HepG2 (cell line): ENCODE data around the gene ARMH3. TPM values are rescaled to one million over a fixed set of nuclear protein-coding genes. Genes with fewer than 3 reads are reported as not detected.

Experiments used
- CBX1 ChIP-seq: IDR thresholded peaks from one replicate; pipeline ENCODE4 v1.6.1; 2016; ENCODE audit warnings: antibody characterized with exemption, low read depth
- DMAP1 ChIP-seq: IDR thresholded peaks from 2 replicates; pipeline ENCODE4 v1.6.1; 2016
- EZH2 ChIP-seq: conservative IDR thresholded peaks from 2 replicates; pipeline ENCODE4 v1.6.1; 2012; ENCODE audit warnings: mild to moderate bottlenecking, low read depth, low read length, moderate library complexity
- FOXK1 ChIP-seq: sonication (generic); formaldehyde crosslinking; IDR thresholded peaks from 2 replicates; pipeline ENCODE4 v1.4.0; 2020; ENCODE audit warnings: low read depth, missing genetic modification reagents, borderline replicate concordance
- HNF4G ChIP-seq, 2 experiments: sonication (generic) in 1 of 2; formaldehyde crosslinking in 1 of 2; IDR thresholded peaks; 2 replicates each; pipeline versions ENCODE4 v1.4.0 to v1.6.1; 2011 to 2020; ENCODE audit warnings: borderline replicate concordance in 2 of 2, low read depth in 2 of 2, mild to moderate bottlenecking in 2 of 2, low read length in 1 of 2, missing genetic modification reagents in 1 of 2, moderate library complexity in 1 of 2
- ISX ChIP-seq: sonication (generic); formaldehyde crosslinking; conservative IDR thresholded peaks from 2 replicates; pipeline ENCODE4 v1.5.0; 2020; ENCODE audit warnings: missing genetic modification reagents
- KDM4B ChIP-seq: sonication (generic); formaldehyde crosslinking; IDR thresholded peaks from 2 replicates; pipeline ENCODE4 v1.4.0; 2020; ENCODE audit warnings: missing genetic modification reagents
- MAFG ChIP-seq: sonication (generic); formaldehyde crosslinking; IDR thresholded peaks from 2 replicates; pipeline ENCODE4 v1.5.1; 2020; ENCODE audit warnings: mild to moderate bottlenecking, missing genetic modification reagents
- MXD4 ChIP-seq: IDR thresholded peaks from 2 replicates; pipeline ENCODE4 v1.6.1; 2016; ENCODE audit warnings: mild to moderate bottlenecking, missing biosample characterization, missing genetic modification reagents
- NCOA2 ChIP-seq: sonication (generic); formaldehyde crosslinking; IDR thresholded peaks from 2 replicates; pipeline ENCODE4 v1.8.0; 2022; ENCODE audit warnings: inconsistent platforms
- NKX3-1 ChIP-seq: sonication (generic); formaldehyde crosslinking; IDR thresholded peaks from 2 replicates; pipeline ENCODE4 v1.5.0; 2020; ENCODE audit warnings: missing genetic modification reagents
- PLRG1 ChIP-seq: fragments of 450-650 bp; conservative IDR thresholded peaks from 2 replicates; pipeline ENCODE4 v1.6.1; 2016
- RAD21 ChIP-seq: fragments of 450-650 bp; formaldehyde crosslinking; IDR thresholded peaks from 2 replicates; pipeline ENCODE4 v1.5.0; 2020; ENCODE audit warnings: mild to moderate bottlenecking
- TSC22D2 ChIP-seq: sonication (generic); formaldehyde crosslinking; IDR thresholded peaks from 2 replicates; pipeline ENCODE4 v1.5.1; 2020; ENCODE audit warnings: missing genetic modification reagents, mild to moderate bottlenecking, borderline replicate concordance
- ZNF333 ChIP-seq: sonication (generic); formaldehyde crosslinking; IDR thresholded peaks from 2 replicates; pipeline ENCODE4 v1.4.0; 2020; ENCODE audit warnings: mild to moderate bottlenecking, missing genetic modification reagents, borderline replicate concordance
- ZNF350 ChIP-seq: sonication (generic); formaldehyde crosslinking; IDR thresholded peaks from 2 replicates; pipeline ENCODE4 v1.4.0; 2020; ENCODE audit warnings: mild to moderate bottlenecking, low read depth, missing genetic modification reagents, borderline replicate concordance
- ZNF616 ChIP-seq: sonication (generic); formaldehyde crosslinking; IDR thresholded peaks from 2 replicates; pipeline ENCODE4 v1.5.0; 2020; ENCODE audit warnings: low read depth, mild to moderate bottlenecking, missing genetic modification reagents
- ZNF850 ChIP-seq: sonication (generic); formaldehyde crosslinking; conservative IDR thresholded peaks from 2 replicates; pipeline ENCODE4 v1.9.0; 2021; ENCODE audit warnings: mild to moderate bottlenecking, missing genetic modification reagents
- polyA plus RNA-seq, 8 experiments: library from polyadenylated mRNA; depleted of rRNA in 3 of 8; stranded (reverse) in 7 of 8; unstranded in 1 of 8; fragments of >200 nt; fragmentation: Illumina TruSeq in 4 of 8; extraction: Trizol in 4 of 8; gene quantifications; 2 replicates each; pipeline versions ENCODE4 v1.2.1 to v1.2.3, GENCODE V29; 2011 to 2016; ENCODE audit warnings: low read depth in 4 of 8, missing spikeins in 1 of 8, mixed read lengths in 1 of 8; ENCODE audit not compliant: insufficient read depth in 1 of 8
- total RNA-seq, 5 experiments: library from RNA; depleted of rRNA; stranded (reverse); fragments of >200 nt; fragmentation: Illumina TruSeq; extraction: Trizol; gene quantifications; 2 replicates each; pipeline ENCODE4 v1.2.3, GENCODE V29; 2016; ENCODE audit warnings: low read depth in 1 of 5
- TF ChIP-seq, protein P1 (sequence below): sonication (generic); formaldehyde crosslinking; IDR thresholded peaks from 2 replicates; pipeline ENCODE4 v1.4.0; 2020; ENCODE audit warnings: mild to moderate bottlenecking, missing genetic modification reagents
- TF ChIP-seq, protein P2 (sequence below): sonication (generic); formaldehyde crosslinking; conservative IDR thresholded peaks from 2 replicates; pipeline ENCODE4 v1.4.0; 2020; ENCODE audit warnings: missing genetic modification reagents
- TF ChIP-seq, protein P3 (sequence below): sonication (generic); formaldehyde crosslinking; conservative IDR thresholded peaks from 2 replicates; pipeline ENCODE4 v1.4.0; 2020; ENCODE audit warnings: missing genetic modification reagents
- TF ChIP-seq, protein P4 (sequence below): sonication (generic); formaldehyde crosslinking; IDR thresholded peaks from 2 replicates; pipeline ENCODE4 v1.4.0; 2020; ENCODE audit warnings: missing genetic modification reagents, low read depth, mild to moderate bottlenecking, borderline replicate concordance
- TF ChIP-seq, protein P5 (sequence below): sonication (generic); formaldehyde crosslinking; IDR thresholded peaks from 2 replicates; pipeline ENCODE4 v1.4.0; 2020; ENCODE audit warnings: mild to moderate bottlenecking, low read depth, missing genetic modification reagents

ARMH3 gene
- total and polyA plus RNA-seq, 2 of the 13 experiments (the other 11 are each of a cell fraction or from before 2014, with no cell fraction given): 8.4 to 16.9 TPM

DNA sequence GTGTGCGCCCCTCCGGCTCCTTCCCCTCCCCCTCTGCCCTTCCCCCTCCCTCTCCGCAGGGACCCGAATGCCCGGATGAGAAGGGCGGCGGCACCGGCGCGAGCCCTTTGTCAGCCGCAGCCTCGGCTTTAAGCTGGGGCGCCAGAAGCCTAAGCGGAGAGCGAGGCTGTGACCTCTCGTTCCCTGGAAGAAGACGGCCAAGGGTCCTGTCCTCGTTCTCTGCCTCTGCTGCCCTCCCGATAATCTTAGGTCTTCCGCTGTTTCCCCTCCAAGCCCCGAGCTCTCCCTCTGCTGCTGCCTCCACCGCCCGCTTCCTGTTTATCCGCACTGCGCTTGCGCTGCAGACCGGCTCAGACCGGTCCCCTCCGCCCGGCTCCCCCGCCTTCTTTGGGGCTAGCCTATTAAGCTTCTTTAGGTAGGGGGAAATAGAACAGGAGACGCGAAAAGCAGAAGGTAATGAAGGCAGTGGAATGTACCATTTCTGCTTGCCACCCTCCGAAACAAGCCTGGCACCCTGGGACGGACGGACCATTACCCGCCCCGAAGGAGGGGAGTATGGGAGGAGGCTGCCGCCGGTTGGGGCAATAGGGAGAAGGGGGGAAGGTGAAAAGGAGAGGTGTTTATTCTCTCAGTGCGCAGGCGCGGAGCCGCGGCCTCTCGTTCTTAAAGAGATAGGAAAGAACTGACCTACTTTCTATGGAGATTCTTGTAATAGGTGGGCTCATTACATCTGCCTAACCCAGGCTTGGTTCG is 237.7 kb downstream of the ARMH3 start, which contains the start of gene OGA (continued):
- TF ChIP-seq, protein P1, sequence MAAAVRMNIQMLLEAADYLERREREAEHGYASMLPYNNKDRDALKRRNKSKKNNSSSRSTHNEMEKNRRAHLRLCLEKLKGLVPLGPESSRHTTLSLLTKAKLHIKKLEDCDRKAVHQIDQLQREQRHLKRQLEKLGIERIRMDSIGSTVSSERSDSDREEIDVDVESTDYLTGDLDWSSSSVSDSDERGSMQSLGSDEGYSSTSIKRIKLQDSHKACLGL: no peak
- TF ChIP-seq ZNF850 (CRISPR knock-in tag): no peak
- TF ChIP-seq CBX1: no peak
- TF ChIP-seq ZNF350 (CRISPR knock-in tag): peak; percentile 81; the same call in 1 of the 2 replicates
- TF ChIP-seq HNF4G (IDR thresholded peaks at IDR 0.05; ENCODE audit: borderline replicate concordance, low read depth, low read length): no peak; the same call in 1 of the 2 replicates
- TF ChIP-seq HNF4G (CRISPR knock-in tag; IDR thresholded peaks at IDR 0.05; ENCODE audit: borderline replicate concordance, low read depth): peak; percentile 62; the same call in 1 of the 2 replicates
- no peak for TF ChIP-seq EZH2
- TF ChIP-seq PLRG1: no peak
- TF ChIP-seq, protein P2, sequence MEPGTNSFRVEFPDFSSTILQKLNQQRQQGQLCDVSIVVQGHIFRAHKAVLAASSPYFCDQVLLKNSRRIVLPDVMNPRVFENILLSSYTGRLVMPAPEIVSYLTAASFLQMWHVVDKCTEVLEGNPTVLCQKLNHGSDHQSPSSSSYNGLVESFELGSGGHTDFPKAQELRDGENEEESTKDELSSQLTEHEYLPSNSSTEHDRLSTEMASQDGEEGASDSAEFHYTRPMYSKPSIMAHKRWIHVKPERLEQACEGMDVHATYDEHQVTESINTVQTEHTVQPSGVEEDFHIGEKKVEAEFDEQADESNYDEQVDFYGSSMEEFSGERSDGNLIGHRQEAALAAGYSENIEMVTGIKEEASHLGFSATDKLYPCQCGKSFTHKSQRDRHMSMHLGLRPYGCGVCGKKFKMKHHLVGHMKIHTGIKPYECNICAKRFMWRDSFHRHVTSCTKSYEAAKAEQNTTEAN (CRISPR knock-in tag): 0 out of 2 replicates have a peak, but pooled peaks have one; percentile 19
- TF ChIP-seq RAD21 (CRISPR knock-in tag): peak; percentile 23; the same call in 1 of the 2 replicates
- no peak; the same call in 1 of the 2 replicates for TF ChIP-seq DMAP1 (CRISPR knock-in tag)
- peak; percentile 38; the same call in 1 of the 2 replicates for TF ChIP-seq NCOA2 (CRISPR knock-in tag)
- TF ChIP-seq, protein P3, sequence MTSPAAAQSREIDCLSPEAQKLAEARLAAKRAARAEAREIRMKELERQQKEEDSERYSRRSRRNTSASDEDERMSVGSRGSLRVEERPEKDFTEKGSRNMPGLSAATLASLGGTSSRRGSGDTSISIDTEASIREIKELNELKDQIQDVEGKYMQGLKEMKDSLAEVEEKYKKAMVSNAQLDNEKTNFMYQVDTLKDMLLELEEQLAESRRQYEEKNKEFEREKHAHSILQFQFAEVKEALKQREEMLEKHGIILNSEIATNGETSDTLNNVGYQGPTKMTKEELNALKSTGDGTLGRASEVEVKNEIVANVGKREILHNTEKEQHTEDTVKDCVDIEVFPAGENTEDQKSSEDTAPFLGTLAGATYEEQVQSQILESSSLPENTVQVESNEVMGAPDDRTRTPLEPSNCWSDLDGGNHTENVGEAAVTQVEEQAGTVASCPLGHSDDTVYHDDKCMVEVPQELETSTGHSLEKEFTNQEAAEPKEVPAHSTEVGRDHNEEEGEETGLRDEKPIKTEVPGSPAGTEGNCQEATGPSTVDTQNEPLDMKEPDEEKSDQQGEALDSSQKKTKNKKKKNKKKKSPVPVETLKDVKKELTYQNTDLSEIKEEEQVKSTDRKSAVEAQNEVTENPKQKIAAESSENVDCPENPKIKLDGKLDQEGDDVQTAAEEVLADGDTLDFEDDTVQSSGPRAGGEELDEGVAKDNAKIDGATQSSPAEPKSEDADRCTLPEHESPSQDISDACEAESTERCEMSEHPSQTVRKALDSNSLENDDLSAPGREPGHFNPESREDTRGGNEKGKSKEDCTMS (CRISPR knock-in tag): no peak
- TF ChIP-seq, protein P4, sequence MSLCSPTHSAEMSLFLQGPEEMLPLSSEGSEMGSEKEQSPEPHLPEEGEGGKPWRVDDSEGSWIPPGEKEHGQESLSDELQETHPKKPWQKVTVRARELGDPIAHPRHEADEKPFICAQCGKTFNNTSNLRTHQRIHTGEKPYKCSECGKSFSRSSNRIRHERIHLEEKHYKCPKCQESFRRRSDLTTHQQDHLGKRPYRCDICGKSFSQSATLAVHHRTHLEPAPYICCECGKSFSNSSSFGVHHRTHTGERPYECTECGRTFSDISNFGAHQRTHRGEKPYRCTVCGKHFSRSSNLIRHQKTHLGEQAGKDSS (CRISPR knock-in tag): 0 out of 2 replicates have a peak, but pooled peaks have one; percentile 5
- no peak for TF ChIP-seq ISX
- TF ChIP-seq ZNF616: no peak; the same call in 1 of the 2 replicates
- no peak for TF ChIP-seq KDM4B
- TF ChIP-seq NKX3-1: peak; percentile 47; the same call in 1 of the 2 replicates
- no peak for TF ChIP-seq MXD4
- 0 out of 2 replicates have a peak, but pooled peaks have one; percentile 9 for TF ChIP-seq ZNF333 (CRISPR knock-in tag)
- TF ChIP-seq TSC22D2 (CRISPR knock-in tag): no peak
- no peak for TF ChIP-seq MAFG (CRISPR knock-in tag)
- peak; percentile 92 for TF ChIP-seq FOXK1 (CRISPR knock-in tag)
- TF ChIP-seq, protein P5, sequence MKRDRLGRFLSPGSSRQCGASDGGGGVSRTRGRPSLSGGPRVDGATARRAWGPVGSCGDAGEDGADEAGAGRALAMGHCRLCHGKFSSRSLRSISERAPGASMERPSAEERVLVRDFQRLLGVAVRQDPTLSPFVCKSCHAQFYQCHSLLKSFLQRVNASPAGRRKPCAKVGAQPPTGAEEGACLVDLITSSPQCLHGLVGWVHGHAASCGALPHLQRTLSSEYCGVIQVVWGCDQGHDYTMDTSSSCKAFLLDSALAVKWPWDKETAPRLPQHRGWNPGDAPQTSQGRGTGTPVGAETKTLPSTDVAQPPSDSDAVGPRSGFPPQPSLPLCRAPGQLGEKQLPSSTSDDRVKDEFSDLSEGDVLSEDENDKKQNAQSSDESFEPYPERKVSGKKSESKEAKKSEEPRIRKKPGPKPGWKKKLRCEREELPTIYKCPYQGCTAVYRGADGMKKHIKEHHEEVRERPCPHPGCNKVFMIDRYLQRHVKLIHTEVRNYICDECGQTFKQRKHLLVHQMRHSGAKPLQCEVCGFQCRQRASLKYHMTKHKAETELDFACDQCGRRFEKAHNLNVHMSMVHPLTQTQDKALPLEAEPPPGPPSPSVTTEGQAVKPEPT (CRISPR knock-in tag): no peak
